ENCODE measurements around the gene ST3GAL5.

ST3GAL5 gene

GRCh38 chr2:85797263-85797660 is 91.5 kb downstream of the ST3GAL5 start:
- DNase-seq (ENCODE audit: low read depth): no peak
- TF ChIP-seq, protein P1, sequence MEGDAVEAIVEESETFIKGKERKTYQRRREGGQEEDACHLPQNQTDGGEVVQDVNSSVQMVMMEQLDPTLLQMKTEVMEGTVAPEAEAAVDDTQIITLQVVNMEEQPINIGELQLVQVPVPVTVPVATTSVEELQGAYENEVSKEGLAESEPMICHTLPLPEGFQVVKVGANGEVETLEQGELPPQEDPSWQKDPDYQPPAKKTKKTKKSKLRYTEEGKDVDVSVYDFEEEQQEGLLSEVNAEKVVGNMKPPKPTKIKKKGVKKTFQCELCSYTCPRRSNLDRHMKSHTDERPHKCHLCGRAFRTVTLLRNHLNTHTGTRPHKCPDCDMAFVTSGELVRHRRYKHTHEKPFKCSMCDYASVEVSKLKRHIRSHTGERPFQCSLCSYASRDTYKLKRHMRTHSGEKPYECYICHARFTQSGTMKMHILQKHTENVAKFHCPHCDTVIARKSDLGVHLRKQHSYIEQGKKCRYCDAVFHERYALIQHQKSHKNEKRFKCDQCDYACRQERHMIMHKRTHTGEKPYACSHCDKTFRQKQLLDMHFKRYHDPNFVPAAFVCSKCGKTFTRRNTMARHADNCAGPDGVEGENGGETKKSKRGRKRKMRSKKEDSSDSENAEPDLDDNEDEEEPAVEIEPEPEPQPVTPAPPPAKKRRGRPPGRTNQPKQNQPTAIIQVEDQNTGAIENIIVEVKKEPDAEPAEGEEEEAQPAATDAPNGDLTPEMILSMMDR (conservative IDR thresholded peaks at IDR 0.05; ENCODE audit: control insufficient read depth, insufficient read depth, low read depth, low read length): no peak
- H3K4me3 ChIP-seq (ENCODE audit: control insufficient read depth, low read depth, low read length): no peak overlapping the region

DNA sequence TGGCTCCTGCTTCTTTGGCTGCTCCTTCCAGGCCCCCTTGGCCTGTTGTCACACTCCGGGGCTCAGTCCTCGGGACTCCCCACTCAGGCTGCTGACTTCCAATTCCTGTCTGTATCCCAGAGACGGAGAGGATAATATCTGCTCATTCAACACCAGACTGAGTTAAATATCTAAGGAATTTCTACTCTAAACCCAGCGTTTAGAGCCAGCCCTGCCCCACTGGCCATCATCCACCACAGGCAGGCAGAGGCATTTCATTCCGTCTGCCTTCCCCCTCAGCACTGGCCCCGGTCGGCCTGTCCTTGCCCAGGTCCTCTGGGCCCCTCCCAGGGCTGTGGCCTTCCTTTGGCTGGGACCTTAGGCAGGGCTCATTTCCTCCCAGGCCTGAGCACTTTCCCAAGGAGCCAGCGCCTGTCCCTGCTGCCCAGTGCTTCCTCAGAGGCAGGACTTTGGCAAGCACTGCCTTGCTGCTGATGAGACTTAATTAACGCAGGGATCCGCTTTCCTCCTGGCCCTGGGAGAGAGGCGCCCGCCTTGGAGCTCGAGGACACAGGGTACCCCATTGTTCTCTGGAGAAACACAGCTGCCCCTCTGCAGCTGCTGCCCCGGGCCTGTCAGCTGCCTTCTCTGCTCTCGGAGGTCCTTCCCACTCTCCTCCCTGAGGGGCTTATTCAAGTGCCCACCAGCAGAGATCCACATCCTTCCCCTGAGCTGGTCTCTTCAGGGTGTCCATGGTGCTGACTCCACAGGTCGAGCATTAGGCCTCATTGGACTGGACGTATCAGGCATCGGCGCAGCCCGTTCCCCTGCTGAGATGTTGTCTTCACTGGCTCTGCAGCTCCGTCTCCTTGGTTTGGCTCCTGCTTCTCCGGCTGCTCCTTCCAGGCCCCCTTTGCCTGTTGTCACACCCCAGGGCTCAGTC is 92.2 kb downstream of the ST3GAL5 start:
- TF ChIP-seq, protein P1 (conservative IDR thresholded peaks at IDR 0.05; ENCODE audit: control insufficient read depth, insufficient read depth, low read depth, low read length): no peak
- no peak overlapping the region for H3K4me3 ChIP-seq (ENCODE audit: control insufficient read depth, low read depth, low read length)
- no peak for DNase-seq (ENCODE audit: low read depth)

- no peak overlapping the region for H3K4me3 ChIP-seq (ENCODE audit: control insufficient read depth, low read depth, low read length)
- DNase-seq (ENCODE audit: low read depth): no peak
- TF ChIP-seq, protein P1 (conservative IDR thresholded peaks at IDR 0.05; ENCODE audit: control insufficient read depth, insufficient read depth, low read depth, low read length): no peak
These were observed 92.8 kb downstream of the ST3GAL5 start for GRCh38 chr2:85796046-85796340.

DNA sequence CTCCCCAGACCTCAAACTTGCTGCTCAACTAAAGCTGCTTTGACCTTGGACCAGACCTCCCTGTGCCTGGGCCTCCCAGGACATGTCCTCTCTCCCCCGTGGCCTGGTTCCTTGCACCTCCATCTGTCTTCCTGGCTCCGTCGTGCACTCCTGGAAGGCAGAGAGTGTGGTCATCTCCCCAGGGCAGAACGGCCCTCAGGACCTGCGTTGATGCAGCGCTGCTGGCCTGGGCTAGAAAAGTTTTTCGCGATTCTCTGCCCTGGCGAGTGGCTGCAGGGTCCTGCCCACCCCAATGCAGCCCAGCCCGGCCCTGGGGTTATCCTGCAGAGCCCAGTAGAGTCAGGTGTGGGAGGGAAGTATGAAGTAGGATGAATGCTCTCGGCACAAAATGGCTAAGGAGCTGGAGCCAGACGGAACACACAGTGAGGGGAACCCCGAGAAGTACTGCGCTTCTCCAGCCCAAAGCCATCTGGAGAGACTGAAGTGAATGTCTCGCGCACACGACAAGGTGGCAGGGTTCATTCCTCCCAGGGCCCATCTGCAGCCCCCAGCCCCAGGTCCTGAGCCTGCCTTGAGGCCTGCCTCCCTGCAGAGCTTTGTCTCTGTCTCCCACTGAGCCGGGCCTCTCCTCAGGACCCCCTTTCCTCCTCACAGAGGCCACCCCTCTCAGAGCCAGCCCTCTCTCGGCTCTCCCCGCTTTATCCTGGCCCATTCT is 93.3 kb downstream of the ST3GAL5 start:
- TF ChIP-seq, protein P1 (conservative IDR thresholded peaks at IDR 0.05; ENCODE audit: control insufficient read depth, insufficient read depth, low read depth, low read length): no peak
- DNase-seq (ENCODE audit: low read depth): no peak
- H3K4me3 ChIP-seq (ENCODE audit: control insufficient read depth, low read depth, low read length): no peak overlapping the region

- TF ChIP-seq, protein P1 (conservative IDR thresholded peaks at IDR 0.05; ENCODE audit: control insufficient read depth, insufficient read depth, low read depth, low read length): no peak
These were observed 94.2 kb downstream of the ST3GAL5 start for GRCh38 chr2:85794491-85795121.

DNA sequence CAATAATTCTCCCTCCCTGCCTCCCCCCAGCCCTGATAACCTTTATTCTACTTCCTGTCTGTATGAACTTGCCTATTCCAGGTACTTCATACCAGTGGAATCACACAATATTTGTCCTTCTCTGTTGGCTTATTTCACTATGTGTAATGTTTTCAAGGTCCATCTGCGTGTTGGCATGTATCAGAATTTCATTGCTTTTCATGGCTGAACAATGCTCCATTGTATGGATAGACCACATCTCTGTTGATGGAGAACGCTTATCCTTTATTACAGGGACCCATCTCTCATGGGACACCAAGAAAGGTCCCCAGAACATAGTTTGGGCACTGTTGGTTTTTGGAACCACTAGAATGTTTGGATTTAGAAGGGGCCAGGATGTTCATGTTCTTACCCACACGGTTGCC is 94.8 kb downstream of the ST3GAL5 start:
- TF ChIP-seq, protein P1 (conservative IDR thresholded peaks at IDR 0.05; ENCODE audit: control insufficient read depth, insufficient read depth, low read depth, low read length): no peak
- DNase-seq (ENCODE audit: low read depth): no peak
- H3K4me3 ChIP-seq (ENCODE audit: control insufficient read depth, low read depth, low read length): no peak overlapping the region

More at GRCh38 chr2:85794491-85795121, 94.2 kb downstream of the ST3GAL5 start:
- no peak overlapping the region for H3K4me3 ChIP-seq (ENCODE audit: control insufficient read depth, low read depth, low read length)
- no peak for DNase-seq (ENCODE audit: low read depth)
